Activated B cell treated with CpG ODN at 0.5 μM for 24 hours (primary cell): ENCODE data around the gene PIGA. TPM values are rescaled to one million over a fixed set of nuclear protein-coding genes. Genes with fewer than 3 reads are reported as not detected.

Source experiments
- ATAC-seq: fragments of 200-7000 bp; cut with Tn5 transposase; one replicate; pipeline ENCODE4 v1.10.0; 2021; ENCODE audit warnings: low read depth, mild to moderate bottlenecking, moderate library complexity
- CTCF ChIA-PET: fragments of 350-600 bp; sonication (Branson Sonifier 250); formaldehyde crosslinking; loops from one replicate; lab custom pipeline; 2021; ENCODE audit warnings: antibody characterized with exemption; lab: Charles Lee
- POLR2A ChIA-PET: fragments of 350-600 bp; sonication (Branson Sonifier 250); formaldehyde crosslinking; loops from one replicate; lab custom pipeline; 2021; ENCODE audit warnings: antibody characterized with exemption; lab: Charles Lee
- DNase-seq: peaks from one replicate; pipeline ENCODE4 v3.0.0; 2022
- H3K27ac Mint-ChIP-seq: one replicate; pipeline ENCODE4 v1.8.0; 2020; ENCODE audit warnings: mixed read lengths
- H3K27me3 Mint-ChIP-seq: one replicate; pipeline ENCODE4 v1.8.0; 2021; ENCODE audit warnings: mixed read lengths
- H3K36me3 Mint-ChIP-seq: one replicate; pipeline ENCODE4 v1.8.0; 2021; ENCODE audit warnings: low read depth, mixed read lengths
- H3K4me1 Mint-ChIP-seq: one replicate; pipeline ENCODE4 v1.8.0; 2021; ENCODE audit warnings: mixed read lengths
- H3K4me3 Mint-ChIP-seq: one replicate; pipeline ENCODE4 v1.8.0; 2020; ENCODE audit warnings: mild to moderate bottlenecking, mixed read lengths
- H3K9me3 Mint-ChIP-seq: one replicate; pipeline ENCODE4 v1.8.0; 2020; ENCODE audit warnings: mixed read lengths
- intact Hi-C: fragments of 100-400 bp; cut with micrococcal nuclease; formaldehyde crosslinking; loops from one replicate; pipeline ENCODE4 v1.15.1; 2024
- total RNA-seq: library from RNA; stranded (reverse); gene quantifications from 2 replicates; pipeline ENCODE4 v1.2.3, GENCODE V29; 2022
- TF ChIP-seq, protein P1 (sequence below): fragments of 200-600 bp; IDR thresholded peaks from one replicate; pipeline ENCODE4 v1.8.0; 2022; ENCODE audit warnings: antibody characterized with exemption, mild to moderate bottlenecking

The PIGA gene
- total RNA-seq, 1 donor from 2014 or later = 24.9 TPM

DNA sequence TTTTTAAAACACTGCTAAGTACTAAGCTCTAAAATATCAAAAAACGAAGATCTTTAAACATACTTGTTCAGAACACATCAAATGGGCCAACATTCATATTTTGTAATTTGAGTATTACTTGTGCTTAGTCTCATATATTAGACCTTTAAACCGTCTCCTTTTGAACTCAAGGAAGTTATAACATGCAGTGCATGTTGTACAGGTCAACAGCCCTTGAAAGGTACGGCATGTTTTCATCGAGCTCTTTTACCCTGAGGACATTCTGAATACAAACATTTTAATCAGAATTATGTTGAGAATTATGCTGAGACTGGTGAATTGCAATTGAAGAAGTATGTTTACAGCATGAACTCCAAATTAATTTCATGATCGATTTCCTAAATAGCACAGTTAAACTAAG, 12.9 kb downstream of the PIGA start:
- DNase-seq = no peak
- Mint-ChIP-seq H3K27ac (no peak overlapping the region), H3K36me3 (peaks cover 50% of the 10 kb centered on the region), H3K9me3 (no peaks in the 10 kb centered on the region), H3K4me3 (no peak overlapping the region), H3K27me3 (no peaks in the 10 kb centered on the region), H3K4me1 (no peaks in the 10 kb centered on the region)
- TF ChIP-seq, protein P1, sequence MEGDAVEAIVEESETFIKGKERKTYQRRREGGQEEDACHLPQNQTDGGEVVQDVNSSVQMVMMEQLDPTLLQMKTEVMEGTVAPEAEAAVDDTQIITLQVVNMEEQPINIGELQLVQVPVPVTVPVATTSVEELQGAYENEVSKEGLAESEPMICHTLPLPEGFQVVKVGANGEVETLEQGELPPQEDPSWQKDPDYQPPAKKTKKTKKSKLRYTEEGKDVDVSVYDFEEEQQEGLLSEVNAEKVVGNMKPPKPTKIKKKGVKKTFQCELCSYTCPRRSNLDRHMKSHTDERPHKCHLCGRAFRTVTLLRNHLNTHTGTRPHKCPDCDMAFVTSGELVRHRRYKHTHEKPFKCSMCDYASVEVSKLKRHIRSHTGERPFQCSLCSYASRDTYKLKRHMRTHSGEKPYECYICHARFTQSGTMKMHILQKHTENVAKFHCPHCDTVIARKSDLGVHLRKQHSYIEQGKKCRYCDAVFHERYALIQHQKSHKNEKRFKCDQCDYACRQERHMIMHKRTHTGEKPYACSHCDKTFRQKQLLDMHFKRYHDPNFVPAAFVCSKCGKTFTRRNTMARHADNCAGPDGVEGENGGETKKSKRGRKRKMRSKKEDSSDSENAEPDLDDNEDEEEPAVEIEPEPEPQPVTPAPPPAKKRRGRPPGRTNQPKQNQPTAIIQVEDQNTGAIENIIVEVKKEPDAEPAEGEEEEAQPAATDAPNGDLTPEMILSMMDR = no peak
- no peak for ATAC-seq
- ChIA-PET CTCF (no interaction called here), POLR2A (no interaction called here)
- intact Hi-C loops = no loop called here

DNA sequence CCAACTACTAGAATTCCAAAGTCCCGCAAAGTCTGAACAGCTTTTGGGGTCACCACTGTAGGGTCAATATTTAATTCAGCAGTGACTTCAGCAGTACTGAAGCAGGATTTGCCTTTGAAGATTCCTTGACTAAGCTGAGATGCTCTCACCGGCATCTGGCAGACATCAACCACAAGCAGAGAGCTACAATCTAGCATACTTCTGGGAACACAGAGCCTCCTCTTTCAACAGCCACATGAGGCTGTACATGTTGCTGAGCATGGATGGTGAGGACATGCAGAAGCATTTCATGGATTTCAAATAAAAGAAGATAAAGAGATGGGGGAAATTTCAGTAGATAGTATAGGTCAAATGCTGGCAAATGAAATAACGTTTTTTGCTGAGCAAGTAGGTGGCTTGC, 13.3 kb downstream of the PIGA start:
- Mint-ChIP-seq H3K27ac (no peak overlapping the region), H3K9me3 (no peaks in the 10 kb centered on the region), H3K4me1 (no peaks in the 10 kb centered on the region), H3K4me3 (no peak overlapping the region), H3K36me3 (peaks cover 49% of the 10 kb centered on the region), H3K27me3 (no peaks in the 10 kb centered on the region)
- TF ChIP-seq, protein P1 = no peak
- no peak for DNase-seq
- ChIA-PET CTCF (no interaction called here), POLR2A (no interaction called here)
- ATAC-seq = no peak
- intact Hi-C loops = no loop called here

DNA sequence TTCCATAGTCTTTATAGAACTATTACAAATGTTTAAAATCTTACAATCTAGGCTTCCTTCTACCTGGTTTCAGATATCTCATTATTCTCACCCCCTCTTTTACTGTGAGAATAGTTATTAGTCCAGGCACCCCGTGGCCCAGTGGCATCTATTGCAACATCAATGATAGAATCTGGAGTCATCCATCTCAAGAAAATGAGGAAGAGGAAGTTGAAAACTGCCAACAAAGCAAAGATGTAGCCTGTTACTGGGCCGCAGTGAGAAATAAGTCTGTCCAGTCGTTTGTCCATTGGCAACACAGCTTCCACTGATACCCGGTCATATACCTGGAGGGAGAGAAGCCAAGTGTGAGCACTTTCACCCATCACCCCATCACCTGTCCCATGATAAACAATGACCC, 13.9 kb downstream of the PIGA start:
- intact Hi-C loops = no loop called here
- ChIA-PET CTCF (no interaction called here), POLR2A (no interaction called here)
- ATAC-seq (no peak), DNase-seq (no peak)
- no peaks in the 10 kb centered on the region for H3K9me3 Mint-ChIP-seq
- no peak overlapping the region for H3K27ac Mint-ChIP-seq
- no peaks in the 10 kb centered on the region for H3K27me3 Mint-ChIP-seq
- no peak overlapping the region for H3K4me3 Mint-ChIP-seq
- H3K36me3 Mint-ChIP-seq = peaks cover 49% of the 10 kb centered on the region
- no peaks in the 10 kb centered on the region for H3K4me1 Mint-ChIP-seq
- TF ChIP-seq, protein P1 = no peak

DNA sequence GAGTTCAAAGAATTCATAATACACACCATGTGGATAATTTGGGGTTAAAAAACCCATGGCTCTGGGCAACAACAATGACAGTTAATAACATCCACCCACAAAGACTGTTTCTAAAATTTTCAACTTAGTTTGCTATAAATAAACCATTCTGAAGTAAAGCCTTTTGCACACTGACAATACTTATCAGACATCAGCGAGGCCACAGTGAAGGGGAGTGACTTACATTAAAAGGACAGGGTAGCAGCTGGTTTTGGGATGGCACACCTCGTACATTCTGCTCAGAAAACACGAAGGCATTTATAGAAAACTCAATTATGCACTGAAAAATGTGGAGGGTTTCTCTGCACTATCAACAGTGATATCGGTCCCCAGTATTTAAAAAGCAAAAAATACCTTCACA, 15.0 kb downstream of the PIGA start:
- Mint-ChIP-seq H3K4me1 (no peaks in the 10 kb centered on the region), H3K9me3 (no peaks in the 10 kb centered on the region), H3K36me3 (peaks cover 49% of the 10 kb centered on the region), H3K27ac (no peak overlapping the region), H3K27me3 (no peaks in the 10 kb centered on the region), H3K4me3 (no peak overlapping the region)
- CTCF ChIA-PET = no interaction called here
- no peak for ATAC-seq
- intact Hi-C loops = no loop called here
- POLR2A ChIA-PET = no interaction called here
- no peak for DNase-seq
- TF ChIP-seq, protein P1 = no peak

DNA sequence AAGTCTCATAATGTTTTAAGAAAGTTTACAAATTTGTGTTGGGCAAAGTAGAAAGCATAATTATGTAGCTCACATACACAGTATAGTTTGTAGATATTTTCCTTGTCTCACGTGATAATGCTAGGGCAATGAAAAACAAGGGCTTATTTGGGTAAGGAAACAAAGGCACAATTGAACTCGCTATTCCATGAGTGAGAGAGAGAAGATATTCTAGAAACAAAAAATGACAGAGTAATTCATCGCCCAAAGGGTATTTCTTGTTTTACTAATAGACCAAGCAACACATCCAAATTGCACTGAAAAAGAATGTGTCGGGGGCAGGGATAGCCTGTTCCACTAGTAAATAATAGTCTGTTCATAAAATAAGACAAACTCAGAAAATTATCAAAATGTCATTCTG, 16.2 kb downstream of the PIGA start:
- H3K4me1 Mint-ChIP-seq = no peaks in the 10 kb centered on the region
- TF ChIP-seq, protein P1 = no peak
- H3K36me3 Mint-ChIP-seq = peaks cover 39% of the 10 kb centered on the region
- H3K4me3 Mint-ChIP-seq = no peak overlapping the region
- DNase-seq (no peak), ATAC-seq (no peak)
- intact Hi-C loops = no loop called here
- H3K27me3 Mint-ChIP-seq = no peaks in the 10 kb centered on the region
- ChIA-PET CTCF (no interaction called here), POLR2A (no interaction called here)
- no peaks in the 10 kb centered on the region for H3K9me3 Mint-ChIP-seq
- no peak overlapping the region for H3K27ac Mint-ChIP-seq
